Activated T-cell treated with anti-CD3 and anti-CD28 coated beads for 1 hour (primary cell): ENCODE data around the gene BACH1.

Source experiments
- DNase-seq: peaks from one replicate; pipeline ENCODE4 v3.0.0-alpha.2; 2020; ENCODE audit warnings: low read depth

BACH1 gene

DNA sequence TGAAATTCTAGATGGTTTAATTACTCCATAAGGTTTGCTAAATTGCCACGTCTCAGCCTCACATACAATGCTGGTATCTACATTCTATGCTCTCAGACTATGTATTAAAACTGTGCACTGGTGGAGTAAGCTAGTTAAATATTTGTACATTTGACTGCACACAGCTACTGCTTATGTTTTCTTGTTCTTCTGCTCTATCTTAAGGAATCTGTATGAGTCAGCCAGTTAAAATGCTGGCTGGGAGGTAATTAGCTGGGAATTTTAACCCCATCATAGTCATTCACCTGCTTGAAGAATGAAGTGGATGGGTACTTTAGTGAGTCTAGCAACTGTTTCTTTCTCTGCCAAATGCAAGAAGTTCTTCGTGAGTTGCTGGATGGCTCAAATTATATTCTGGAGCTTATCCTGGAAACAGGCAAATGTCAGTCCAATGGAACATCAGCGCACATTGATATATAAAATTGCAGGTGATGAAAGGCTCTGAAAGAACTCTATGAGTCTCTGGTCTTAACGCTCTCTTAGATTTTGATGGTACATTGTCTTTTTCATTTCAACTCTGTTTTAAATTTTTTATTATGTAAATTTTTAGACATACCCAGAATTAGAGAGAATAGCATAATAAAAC lies 83.4 kb downstream of the BACH1 start:
- DNase-seq, result no peak

DNA sequence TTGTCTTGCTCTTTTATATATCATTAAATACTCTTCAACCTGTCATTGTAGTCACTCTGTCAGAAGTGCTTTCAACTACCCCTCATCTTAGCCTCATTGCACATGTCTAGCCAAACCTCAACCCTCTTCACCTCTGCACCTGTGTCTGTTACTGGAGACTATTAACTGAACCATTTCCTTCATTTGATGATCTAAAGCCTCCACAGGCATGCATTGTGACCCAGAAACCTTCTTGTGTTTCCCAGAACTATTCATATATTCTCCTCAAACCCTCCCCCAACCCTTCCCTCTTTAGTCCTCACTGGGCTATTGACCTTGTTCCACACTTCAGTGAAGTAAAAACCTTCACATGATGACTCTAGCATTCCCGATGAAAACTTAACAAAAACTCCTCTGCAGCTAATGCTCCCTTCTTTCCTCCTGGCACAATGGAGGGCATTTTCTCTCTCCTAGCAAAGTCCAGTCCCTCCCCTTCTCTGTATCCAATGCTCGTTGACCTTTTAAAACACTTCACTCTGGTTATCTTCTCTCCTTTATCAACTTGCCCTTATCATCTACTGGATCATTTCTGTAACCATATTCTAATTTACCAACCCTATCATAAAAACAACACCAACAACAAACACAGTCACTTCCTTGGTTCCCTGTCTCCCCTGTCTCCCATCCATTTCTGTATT lies 86.1 kb downstream of the BACH1 start:
- no peak for DNase-seq

DNA sequence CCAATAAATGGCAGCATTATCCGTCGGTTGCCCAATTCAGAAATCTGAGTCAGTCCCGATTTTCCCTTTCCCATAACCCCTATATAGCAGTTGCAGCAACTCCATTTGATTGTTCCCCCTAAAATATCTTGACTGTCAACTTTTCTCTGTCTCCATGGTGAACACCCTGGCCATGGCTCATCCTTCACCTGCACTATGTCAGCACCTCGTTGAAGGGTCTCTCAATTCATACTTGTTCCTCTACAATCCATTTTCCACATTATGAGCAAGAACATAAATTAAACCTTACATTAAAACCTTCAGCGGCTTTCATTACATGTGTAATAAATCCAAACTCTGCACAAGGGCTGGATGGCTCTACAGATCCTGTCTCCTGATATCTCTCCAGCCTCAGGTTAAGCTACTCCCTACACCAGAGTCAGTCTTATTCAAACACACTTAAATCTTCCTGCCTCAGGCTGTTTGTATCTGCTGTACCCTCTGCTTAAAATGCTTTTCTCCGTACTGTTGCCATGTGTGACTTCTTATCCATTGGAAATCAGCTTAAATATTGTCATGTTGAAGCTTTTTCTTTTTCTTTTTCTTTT lies 87.3 kb downstream of the BACH1 start:
- no peak for DNase-seq

DNA sequence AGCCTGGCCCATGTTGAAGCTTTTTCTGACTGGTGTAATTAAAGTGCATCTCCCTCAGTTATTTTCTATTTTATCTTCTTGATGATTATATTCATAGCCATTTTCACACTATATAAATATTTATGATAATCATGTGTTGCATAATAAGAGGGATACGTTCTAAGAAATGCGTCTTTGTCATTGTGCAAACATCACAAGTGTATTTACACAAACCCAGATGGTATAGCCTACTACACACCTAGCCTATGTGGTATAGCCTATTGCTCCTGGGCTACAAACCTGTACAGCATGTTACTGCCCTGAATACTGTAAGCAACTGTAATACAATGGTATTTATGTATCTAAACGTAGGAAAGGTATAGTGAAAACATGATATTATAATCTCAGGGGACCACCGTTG lies 88.1 kb downstream of the BACH1 start:
- no peak for DNase-seq

DNA sequence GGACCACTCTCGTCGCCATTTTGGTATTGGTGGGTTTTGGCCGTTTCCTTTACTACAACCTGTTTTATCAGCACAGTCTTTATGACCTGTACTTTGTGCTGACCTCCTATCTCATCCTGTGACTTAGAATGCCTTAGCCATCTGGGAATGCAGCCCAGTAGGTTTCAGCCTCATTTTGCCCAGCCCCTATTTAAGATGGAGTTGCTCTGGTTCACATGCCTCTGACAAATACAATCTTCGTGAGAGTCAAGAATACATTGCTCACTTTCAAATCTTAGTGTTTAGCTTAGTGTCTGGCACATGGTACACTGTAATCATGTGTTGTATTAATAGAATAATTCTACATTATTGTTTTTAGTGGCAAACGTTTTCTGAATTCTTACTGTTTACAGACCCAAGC lies 88.9 kb downstream of the BACH1 start:
- DNase-seq, result no peak

DNA sequence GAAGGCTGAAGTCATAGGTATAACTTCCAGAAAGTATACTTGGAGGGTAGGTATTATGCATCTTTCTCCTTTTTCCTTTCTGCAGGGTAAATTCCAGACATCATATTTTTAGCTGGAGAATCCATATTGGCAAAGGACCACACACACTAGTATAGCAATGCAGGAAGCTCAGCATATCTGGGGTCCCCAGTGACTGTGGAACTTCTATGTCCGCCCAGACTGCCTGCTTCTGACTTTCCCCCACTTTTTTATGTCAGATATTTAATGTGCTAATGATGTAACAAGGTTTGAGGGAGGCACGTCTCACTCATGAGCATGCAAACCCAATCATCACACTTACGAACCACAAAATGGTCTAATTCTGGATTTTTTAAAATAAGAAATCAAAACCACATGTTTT lies 90.4 kb downstream of the BACH1 start:
- no peak for DNase-seq

DNA sequence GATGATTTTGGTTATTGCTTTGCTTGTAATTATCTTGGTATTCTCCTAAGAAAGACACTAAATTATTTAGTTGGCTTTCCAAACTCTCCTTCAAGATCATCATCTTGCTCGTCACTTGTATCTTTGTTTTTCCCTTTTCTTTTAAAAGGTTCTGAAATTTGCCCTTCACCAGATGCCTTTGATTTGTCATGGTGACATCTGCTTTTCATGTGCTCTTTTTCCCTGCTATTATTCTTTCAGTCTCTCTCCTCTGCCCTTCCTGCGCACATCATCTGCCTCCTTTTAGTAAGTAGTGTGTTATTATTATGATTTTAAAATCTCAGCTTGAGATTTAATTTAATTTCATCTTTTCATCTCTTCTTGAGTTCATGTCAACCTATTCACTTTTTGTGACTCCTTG lies 92.1 kb downstream of the BACH1 start:
- DNase-seq, result no peak

DNA sequence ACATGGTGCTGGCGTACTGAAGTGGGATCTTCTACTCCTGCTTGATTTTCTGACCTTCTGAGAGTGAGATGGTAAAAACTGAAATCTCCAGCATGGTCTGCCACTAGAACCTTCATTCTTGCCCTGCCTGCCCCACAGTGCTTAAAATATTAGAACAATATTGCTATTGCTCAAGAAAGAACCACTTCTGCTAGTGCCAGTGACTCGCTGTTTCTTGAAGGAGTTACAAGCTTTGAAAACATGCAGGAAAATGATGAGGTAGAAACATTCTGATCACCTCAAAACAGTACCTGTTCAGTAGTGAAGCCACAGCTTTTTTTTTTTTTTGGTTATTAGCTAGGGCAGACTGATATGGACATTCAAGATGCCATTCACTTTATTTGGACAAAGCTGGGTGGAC lies 95.3 kb downstream of the BACH1 start:
- DNase-seq, result no peak
